Temporal lobe (tissue), 1 donor: Measurements from ENCODE around the gene RBM8A. TPM values are rescaled to one million over a fixed set of nuclear protein-coding genes. Genes with fewer than 3 reads are reported as not detected.

Experiments
- total RNA-seq: library from RNA; depleted of rRNA; stranded (reverse); fragments of >200 nt; gene quantifications from one replicate; pipeline ENCODE4 v1.2.3, GENCODE V29; 2014

The RBM8A gene
- total RNA-seq, 1 donor from 2014 or later: 71.3 TPM

Other genes with a start within 250 kb of the RBM8A start
- 2.0 TPM for gene PDZK1, start 220.1 kb downstream of the RBM8A start, total RNA-seq
- not detected for gene CD160, start 208.0 kb downstream of the RBM8A start, total RNA-seq
- gene RNF115, start 103.4 kb downstream of the RBM8A start, total RNA-seq: 19.9 TPM
- 23.6 TPM for gene POLR3C, start 103.3 kb downstream of the RBM8A start, total RNA-seq
- gene NUDT17, start 81.9 kb downstream of the RBM8A start, total RNA-seq: 4.2 TPM
- 8.4 TPM for gene PIAS3, start 68.4 kb downstream of the RBM8A start, total RNA-seq
- 1.7 TPM for gene ANKRD35, start 41.6 kb downstream of the RBM8A start, total RNA-seq
- 0.49 TPM for gene ITGA10, start 17.4 kb downstream of the RBM8A start, total RNA-seq
- gene PEX11B, start 8.8 kb downstream of the RBM8A start, total RNA-seq: 32.5 TPM
- gene LIX1L, start 30.5 kb upstream of the RBM8A start, total RNA-seq: 22.4 TPM
- gene ANKRD34A, start 37.1 kb upstream of the RBM8A start, total RNA-seq: 1.7 TPM
- gene POLR3GL, start 37.2 kb upstream of the RBM8A start, total RNA-seq: 10.6 TPM
- gene TXNIP, start 69.1 kb upstream of the RBM8A start, total RNA-seq: 144 TPM
- gene HJV, start 94.3 kb upstream of the RBM8A start, total RNA-seq: under 0.01 TPM
- 0.74 TPM for gene NBPF10, start 217.3 kb upstream of the RBM8A start, total RNA-seq